K562 (cell line): ENCODE results near the gene PGPEP1. TPM values are rescaled to one million over a fixed set of nuclear protein-coding genes. Genes with fewer than 3 reads are reported as not detected.
A peak's percentile ranks its signal among the peaks of the same experiment; 100 is the strongest.

Source experiments
- GATAD2A ChIP-seq: fragments of 450-650 bp; IDR thresholded peaks from 2 replicates; pipeline ENCODE4 v1.6.1; 2017
- KDM1A ChIP-seq, 2 experiments: fragments of 450-650 bp; IDR thresholded peaks; 2 replicates each; pipeline ENCODE4 v1.6.1; 2016; ENCODE audit warnings: mild to moderate bottlenecking in 2 of 2
- RBFOX2 ChIP-seq: fragments of 200-400 bp; formaldehyde crosslinking; IDR thresholded peaks from 2 replicates; pipeline ENCODE4 v1.6.1; 2017; ENCODE audit warnings: low read depth, mild to moderate bottlenecking, low read length, moderate library complexity
- SAP30 ChIP-seq: fragments of 200-600 bp; sonication (generic); IDR thresholded peaks from 2 replicates; pipeline ENCODE4 v1.6.1; 2012; ENCODE audit warnings: borderline replicate concordance, low read depth, mild to moderate bottlenecking, moderate library complexity, low read length, control low read depth, inconsistent platforms; ENCODE audit not compliant: insufficient read depth, poor library complexity, severe bottlenecking
- TRIM24 ChIP-seq, 2 experiments: fragments of 450-650 bp; IDR thresholded peaks; 2 replicates each; pipeline ENCODE4 v1.6.1; 2016
- XRCC5 ChIP-seq: fragments of 200-400 bp; formaldehyde crosslinking; IDR thresholded peaks from 2 replicates; pipeline ENCODE4 v1.6.1; 2017; ENCODE audit warnings: low read depth, mild to moderate bottlenecking, low read length
- polyA plus RNA-seq, 8 experiments: library from polyadenylated mRNA; depleted of rRNA in 4 of 8; stranded (reverse) in 5 of 8; unstranded in 3 of 8; fragments of >200 nt; fragmentation: Nextera tagmentation in 2 of 8; fragmentation: Illumina TruSeq in 1 of 8; extraction: Ambion mirVana in 2 of 8; extraction: Trizol in 1 of 8; gene quantifications; 2 replicates each; pipeline versions ENCODE4 v1.2.1 to v1.2.3, GENCODE V29; 2011 to 2014; ENCODE audit warnings: inconsistent platforms in 1 of 8, missing spikeins in 1 of 8
- total RNA-seq, 7 experiments: library from RNA; depleted of rRNA in 6 of 7; stranded (reverse); fragments of >200 nt in 6 of 7; fragmentation: Illumina TruSeq in 2 of 7; extraction: Trizol in 2 of 7; gene quantifications; 2 replicates each; pipeline versions ENCODE4 v1.2.1 to v1.2.3, GENCODE V29; 2011 to 2021; ENCODE audit warnings: low replicate concordance in 1 of 7
- TF ChIP-seq, protein P1 (sequence below): sonication (generic); formaldehyde crosslinking; IDR thresholded peaks from 2 replicates; pipeline ENCODE4 v1.8.0; 2022; ENCODE audit warnings: missing genetic modification reagents, mild to moderate bottlenecking, moderate library complexity, borderline replicate concordance
- TF ChIP-seq, protein P2 (sequence below): fragments of 250-450 bp; sonication (Bioruptor Pico); IDR thresholded peaks from 2 replicates; pipeline ENCODE4 v1.4.0; 2020
- TF ChIP-seq, protein P3 (sequence below), 3 experiments: IDR thresholded peaks in 2 of 3; conservative IDR thresholded peaks in 1 of 3; 2 replicates each; pipeline ENCODE4 v1.5.1; 2011 to 2012; ENCODE audit warnings: low read length in 3 of 3, mild to moderate bottlenecking in 3 of 3, control low read depth in 2 of 3, improper control_type of control experiment in 1 of 3, inconsistent platforms in 1 of 3, low read depth in 1 of 3, mixed read lengths in 1 of 3, moderate library complexity in 1 of 3; ENCODE audit not compliant: insufficient read depth in 2 of 3
- TF ChIP-seq, protein P4 (sequence below): fragments of 250-450 bp; sonication (Bioruptor Pico); IDR thresholded peaks from 2 replicates; pipeline ENCODE4 v1.8.0; 2021; ENCODE audit warnings: mild to moderate bottlenecking, moderate library complexity
- TF ChIP-seq, protein P5 (sequence below): fragments of 200-800 bp; sonication (Bioruptor generic); IDR thresholded peaks from 2 replicates; pipeline ENCODE4 v1.6.1; 2017; ENCODE audit warnings: missing genetic modification characterization, missing compliant biosample characterization

Gene PGPEP1
- total and polyA plus RNA-seq, 9 of the 15 experiments (the other 6 are each of a cell fraction or from before 2014, with no cell fraction given): 10.0 to 69.6 (median 33.5) TPM

DNA sequence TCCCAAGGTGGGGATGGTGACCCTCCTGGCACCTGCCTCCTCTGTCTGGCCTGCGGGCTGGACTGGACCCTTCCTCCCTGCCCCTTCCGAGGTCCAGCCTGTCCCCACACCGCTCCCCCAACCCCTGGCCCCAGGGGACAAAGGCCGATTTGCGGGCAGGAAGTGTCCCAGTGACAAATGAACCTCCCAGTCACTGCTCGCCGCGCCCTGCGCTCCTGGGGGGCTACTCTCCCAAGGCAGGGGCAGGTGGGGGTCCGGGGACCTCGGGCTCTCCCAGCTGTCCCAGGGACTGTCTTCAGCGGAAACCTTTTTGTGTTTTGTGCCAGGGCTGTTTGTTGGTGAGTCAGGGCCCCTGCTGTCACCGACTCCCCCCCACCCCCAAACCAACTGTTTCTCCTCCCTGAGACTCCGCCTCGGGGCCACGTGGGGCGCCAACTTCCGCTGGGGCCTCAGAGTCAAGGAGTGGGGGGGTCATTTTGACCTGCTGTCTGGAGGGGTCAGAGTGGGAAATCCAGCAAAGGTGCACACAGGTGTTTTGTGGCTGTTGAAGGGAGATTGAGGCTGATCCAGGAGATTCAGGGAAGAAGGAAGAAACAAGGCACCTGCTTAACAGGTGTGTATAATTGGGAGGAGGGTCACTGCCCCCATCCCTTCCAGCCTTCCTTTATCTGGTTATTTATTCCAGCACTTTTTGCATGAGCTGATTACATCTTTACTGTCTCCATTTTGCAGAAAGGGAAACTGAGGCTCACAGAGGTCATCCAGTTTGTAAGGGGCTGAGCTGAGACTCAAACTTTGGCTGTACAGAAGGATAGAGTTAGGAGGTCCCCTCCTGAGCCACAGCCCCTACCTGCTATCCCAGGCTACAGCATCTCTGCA, 831 bp downstream of the PGPEP1 start (continued):
- TF ChIP-seq XRCC5 (peak; percentile 43; the same call in 1 of the 2 replicates), KDM1A (IDR thresholded peaks at IDR 0.05) (no peak), SAP30 (peak; percentile 63), TRIM24 (IDR thresholded peaks at IDR 0.05) (no peak), GATAD2A (no peak), RBFOX2 (peak; percentile 76)
- TF ChIP-seq, protein P1, sequence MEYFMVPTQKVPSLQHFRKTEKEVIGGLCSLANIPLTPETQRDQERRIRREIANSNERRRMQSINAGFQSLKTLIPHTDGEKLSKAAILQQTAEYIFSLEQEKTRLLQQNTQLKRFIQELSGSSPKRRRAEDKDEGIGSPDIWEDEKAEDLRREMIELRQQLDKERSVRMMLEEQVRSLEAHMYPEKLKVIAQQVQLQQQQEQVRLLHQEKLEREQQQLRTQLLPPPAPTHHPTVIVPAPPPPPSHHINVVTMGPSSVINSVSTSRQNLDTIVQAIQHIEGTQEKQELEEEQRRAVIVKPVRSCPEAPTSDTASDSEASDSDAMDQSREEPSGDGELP (CRISPR knock-in tag): peak; percentile 77
- TF ChIP-seq, protein P2, sequence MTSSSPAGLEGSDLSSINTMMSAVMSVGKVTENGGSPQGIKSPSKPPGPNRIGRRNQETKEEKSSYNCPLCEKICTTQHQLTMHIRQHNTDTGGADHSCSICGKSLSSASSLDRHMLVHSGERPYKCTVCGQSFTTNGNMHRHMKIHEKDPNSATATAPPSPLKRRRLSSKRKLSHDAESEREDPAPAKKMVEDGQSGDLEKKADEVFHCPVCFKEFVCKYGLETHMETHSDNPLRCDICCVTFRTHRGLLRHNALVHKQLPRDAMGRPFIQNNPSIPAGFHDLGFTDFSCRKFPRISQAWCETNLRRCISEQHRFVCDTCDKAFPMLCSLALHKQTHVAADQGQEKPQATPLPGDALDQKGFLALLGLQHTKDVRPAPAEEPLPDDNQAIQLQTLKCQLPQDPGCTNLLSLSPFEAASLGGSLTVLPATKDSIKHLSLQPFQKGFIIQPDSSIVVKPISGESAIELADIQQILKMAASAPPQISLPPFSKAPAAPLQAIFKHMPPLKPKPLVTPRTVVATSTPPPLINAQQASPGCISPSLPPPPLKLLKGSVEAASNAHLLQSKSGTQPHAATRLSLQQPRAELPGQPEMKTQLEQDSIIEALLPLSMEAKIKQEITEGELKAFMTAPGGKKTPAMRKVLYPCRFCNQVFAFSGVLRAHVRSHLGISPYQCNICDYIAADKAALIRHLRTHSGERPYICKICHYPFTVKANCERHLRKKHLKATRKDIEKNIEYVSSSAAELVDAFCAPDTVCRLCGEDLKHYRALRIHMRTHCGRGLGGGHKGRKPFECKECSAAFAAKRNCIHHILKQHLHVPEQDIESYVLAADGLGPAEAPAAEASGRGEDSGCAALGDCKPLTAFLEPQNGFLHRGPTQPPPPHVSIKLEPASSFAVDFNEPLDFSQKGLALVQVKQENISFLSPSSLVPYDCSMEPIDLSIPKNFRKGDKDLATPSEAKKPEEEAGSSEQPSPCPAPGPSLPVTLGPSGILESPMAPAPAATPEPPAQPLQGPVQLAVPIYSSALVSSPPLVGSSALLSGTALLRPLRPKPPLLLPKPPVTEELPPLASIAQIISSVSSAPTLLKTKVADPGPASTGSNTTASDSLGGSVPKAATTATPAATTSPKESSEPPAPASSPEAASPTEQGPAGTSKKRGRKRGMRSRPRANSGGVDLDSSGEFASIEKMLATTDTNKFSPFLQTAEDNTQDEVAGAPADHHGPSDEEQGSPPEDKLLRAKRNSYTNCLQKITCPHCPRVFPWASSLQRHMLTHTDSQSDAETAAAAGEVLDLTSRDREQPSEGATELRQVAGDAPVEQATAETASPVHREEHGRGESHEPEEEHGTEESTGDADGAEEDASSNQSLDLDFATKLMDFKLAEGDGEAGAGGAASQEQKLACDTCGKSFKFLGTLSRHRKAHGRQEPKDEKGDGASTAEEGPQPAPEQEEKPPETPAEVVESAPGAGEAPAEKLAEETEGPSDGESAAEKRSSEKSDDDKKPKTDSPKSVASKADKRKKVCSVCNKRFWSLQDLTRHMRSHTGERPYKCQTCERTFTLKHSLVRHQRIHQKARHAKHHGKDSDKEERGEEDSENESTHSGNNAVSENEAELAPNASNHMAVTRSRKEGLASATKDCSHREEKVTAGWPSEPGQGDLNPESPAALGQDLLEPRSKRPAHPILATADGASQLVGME: no peak
- TF ChIP-seq, protein P3, sequence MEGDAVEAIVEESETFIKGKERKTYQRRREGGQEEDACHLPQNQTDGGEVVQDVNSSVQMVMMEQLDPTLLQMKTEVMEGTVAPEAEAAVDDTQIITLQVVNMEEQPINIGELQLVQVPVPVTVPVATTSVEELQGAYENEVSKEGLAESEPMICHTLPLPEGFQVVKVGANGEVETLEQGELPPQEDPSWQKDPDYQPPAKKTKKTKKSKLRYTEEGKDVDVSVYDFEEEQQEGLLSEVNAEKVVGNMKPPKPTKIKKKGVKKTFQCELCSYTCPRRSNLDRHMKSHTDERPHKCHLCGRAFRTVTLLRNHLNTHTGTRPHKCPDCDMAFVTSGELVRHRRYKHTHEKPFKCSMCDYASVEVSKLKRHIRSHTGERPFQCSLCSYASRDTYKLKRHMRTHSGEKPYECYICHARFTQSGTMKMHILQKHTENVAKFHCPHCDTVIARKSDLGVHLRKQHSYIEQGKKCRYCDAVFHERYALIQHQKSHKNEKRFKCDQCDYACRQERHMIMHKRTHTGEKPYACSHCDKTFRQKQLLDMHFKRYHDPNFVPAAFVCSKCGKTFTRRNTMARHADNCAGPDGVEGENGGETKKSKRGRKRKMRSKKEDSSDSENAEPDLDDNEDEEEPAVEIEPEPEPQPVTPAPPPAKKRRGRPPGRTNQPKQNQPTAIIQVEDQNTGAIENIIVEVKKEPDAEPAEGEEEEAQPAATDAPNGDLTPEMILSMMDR (IDR thresholded peaks at IDR 0.05 in 2 of 3, conservative IDR thresholded peaks at IDR 0.05 in 1 of 3; ENCODE audit: insufficient read depth in 2 of 3, low read depth in 1 of 3, low read length in 3 of 3): peak; percentile 23 to 41 (median 25); a peak in 3 of 6 replicates
- TF ChIP-seq, protein P4, sequence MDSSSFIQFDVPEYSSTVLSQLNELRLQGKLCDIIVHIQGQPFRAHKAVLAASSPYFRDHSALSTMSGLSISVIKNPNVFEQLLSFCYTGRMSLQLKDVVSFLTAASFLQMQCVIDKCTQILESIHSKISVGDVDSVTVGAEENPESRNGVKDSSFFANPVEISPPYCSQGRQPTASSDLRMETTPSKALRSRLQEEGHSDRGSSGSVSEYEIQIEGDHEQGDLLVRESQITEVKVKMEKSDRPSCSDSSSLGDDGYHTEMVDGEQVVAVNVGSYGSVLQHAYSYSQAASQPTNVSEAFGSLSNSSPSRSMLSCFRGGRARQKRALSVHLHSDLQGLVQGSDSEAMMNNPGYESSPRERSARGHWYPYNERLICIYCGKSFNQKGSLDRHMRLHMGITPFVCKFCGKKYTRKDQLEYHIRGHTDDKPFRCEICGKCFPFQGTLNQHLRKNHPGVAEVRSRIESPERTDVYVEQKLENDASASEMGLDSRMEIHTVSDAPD: no peak
- TF ChIP-seq, protein P5, sequence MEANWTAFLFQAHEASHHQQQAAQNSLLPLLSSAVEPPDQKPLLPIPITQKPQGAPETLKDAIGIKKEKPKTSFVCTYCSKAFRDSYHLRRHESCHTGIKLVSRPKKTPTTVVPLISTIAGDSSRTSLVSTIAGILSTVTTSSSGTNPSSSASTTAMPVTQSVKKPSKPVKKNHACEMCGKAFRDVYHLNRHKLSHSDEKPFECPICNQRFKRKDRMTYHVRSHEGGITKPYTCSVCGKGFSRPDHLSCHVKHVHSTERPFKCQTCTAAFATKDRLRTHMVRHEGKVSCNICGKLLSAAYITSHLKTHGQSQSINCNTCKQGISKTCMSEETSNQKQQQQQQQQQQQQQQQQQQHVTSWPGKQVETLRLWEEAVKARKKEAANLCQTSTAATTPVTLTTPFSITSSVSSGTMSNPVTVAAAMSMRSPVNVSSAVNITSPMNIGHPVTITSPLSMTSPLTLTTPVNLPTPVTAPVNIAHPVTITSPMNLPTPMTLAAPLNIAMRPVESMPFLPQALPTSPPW: peak; percentile 96
